Gastrocnemius medialis (tissue), 4 donors: ENCODE measurements around the gene ZNF501. TPM values are rescaled to one million over a fixed set of nuclear protein-coding genes. Genes with fewer than 3 reads are reported as not detected.

Source experiments
- ATAC-seq, 2 donors: fragments of 150-250 bp; one replicate each; pipeline ENCODE4 v1.9.1; 2016
- DNase-seq, 2 donors: peaks; one replicate each; pipeline ENCODE4 v3.0.0-alpha.2; 2019
- H3K27ac ChIP-seq, 4 donors: fragments of 200-600 bp; sonication (generic); 1 replicate in 1 of 4; 2 replicates in 3 of 4; pipeline ENCODE4 v1.5.1; 2016 to 2018; ENCODE audit warnings: mild to moderate bottlenecking in 2 of 4, moderate library complexity in 1 of 4
- H3K27me3 ChIP-seq, 3 donors: fragments of 200-600 bp; sonication (generic) in 2 of 3; 1 replicate in 1 of 3; 2 replicates in 2 of 3; pipeline versions ENCODE4 v1.5.1 to v1.6.0; 2016 to 2019; ENCODE audit warnings: mild to moderate bottlenecking in 1 of 3, moderate library complexity in 1 of 3
- H3K36me3 ChIP-seq, 2 donors: fragments of 200-600 bp; sonication (generic) in 1 of 2; one replicate each; pipeline ENCODE4 v1.5.1; 2017 to 2018
- H3K4me1 ChIP-seq, 2 donors: fragments of 200-600 bp; sonication (generic) in 1 of 2; one replicate each; pipeline ENCODE4 v1.5.1; 2016 to 2017; ENCODE audit warnings: mild to moderate bottlenecking in 2 of 2
- H3K4me3 ChIP-seq, 4 donors: fragments of 200-600 bp; sonication (generic) in 3 of 4; 1 replicate in 1 of 4; 2 replicates in 3 of 4; pipeline ENCODE4 v1.5.1; 2016 to 2019; ENCODE audit warnings: mild to moderate bottlenecking in 2 of 4
- H3K9me3 ChIP-seq, 3 donors: fragments of 200-600 bp; sonication (generic) in 2 of 3; 1 replicate in 1 of 3; 2 replicates in 2 of 3; pipeline ENCODE4 v1.5.1; 2016 to 2019
- POLR2A ChIP-seq, 2 donors: fragments of 450-650 bp; IDR thresholded peaks; one replicate each; pipeline ENCODE4 v1.6.1; 2017; ENCODE audit warnings: antibody characterized with exemption in 2 of 2, mild to moderate bottlenecking in 2 of 2, moderate library complexity in 2 of 2
- in situ Hi-C, 4 donors: fragments of 200-750 bp; cut with MboI; loops; one replicate each; pipeline versions ENCODE4 v1.15.0 to v1.8.0; 2017; ENCODE audit warnings: low sequenced_read_pairs in 4 of 4
- intact Hi-C: fragments of 100-400 bp; cut with DNase I; formaldehyde crosslinking; loops from one replicate; pipeline ENCODE4 v1.15.1; 2023; ENCODE audit warnings: low total_unique reads
- total RNA-seq, 4 donors: library from RNA; depleted of rRNA; stranded (reverse); fragments of >200 nt; gene quantifications; one replicate each; pipeline versions ENCODE4 v1.1.0 to v1.2.3, GENCODE V29; 2016
- TF ChIP-seq, protein P1 (sequence below), 5 experiments: fragments of 450-650 bp in 3 of 5; fragments of 200-600 bp in 2 of 5; sonication (generic) in 2 of 5; IDR thresholded peaks in 4 of 5; conservative IDR thresholded peaks in 1 of 5; 1 replicate in 4 of 5; 2 replicates in 1 of 5; pipeline ENCODE4 v1.5.1; 2016 to 2019; ENCODE audit warnings: antibody characterized with exemption in 5 of 5, mild to moderate bottlenecking in 3 of 5, moderate library complexity in 3 of 5

ZNF501 gene
- total RNA-seq, 4 donors from 2014 or later: 0.92 to 4.7 (median 1.4) TPM

DNA sequence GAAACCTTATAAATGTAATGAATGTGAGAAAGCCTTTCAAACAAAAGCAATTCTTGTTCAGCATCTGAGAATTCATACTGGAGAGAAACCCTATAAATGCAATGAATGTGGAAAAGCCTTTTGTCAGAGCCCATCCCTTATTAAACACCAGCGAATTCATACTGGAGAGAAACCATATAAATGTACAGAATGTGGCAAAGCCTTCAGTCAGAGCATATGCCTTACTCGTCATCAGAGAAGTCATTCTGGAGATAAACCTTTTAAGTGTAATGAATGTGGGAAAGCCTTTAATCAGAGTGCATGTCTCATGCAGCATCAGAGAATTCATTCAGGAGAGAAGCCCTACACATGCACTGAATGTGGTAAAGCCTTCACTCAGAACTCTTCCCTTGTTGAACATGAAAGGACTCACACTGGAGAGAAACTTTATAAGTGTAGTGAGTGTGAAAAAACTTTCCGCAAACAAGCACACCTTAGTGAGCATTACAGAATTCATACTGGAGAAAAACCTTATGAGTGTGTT is 5.3 kb downstream of the ZNF501 start:
- Histone ChIP-seq H3K36me3 (peaks cover 21 to 64% of the 10 kb centered on the region in 2 donors), H3K9me3 (peaks cover 14 to 67% (median 39%) of the 10 kb centered on the region in 3 donors), H3K4me3 (peak overlapping the region in 1 of 4 donors; percentile 35), H3K27ac (no peak overlapping the region), H3K27me3 (no peaks in the 10 kb centered on the region), H3K4me1 (peaks cover 5 to 9% of the 10 kb centered on the region in 2 donors)
- DNase-seq (no peak), ATAC-seq (no peak)
- in situ Hi-C loops: no loop called here
- intact Hi-C loops: no loop called here
- no peak for TF ChIP-seq POLR2A (IDR thresholded peaks at IDR 0.05)
- TF ChIP-seq, protein P1, sequence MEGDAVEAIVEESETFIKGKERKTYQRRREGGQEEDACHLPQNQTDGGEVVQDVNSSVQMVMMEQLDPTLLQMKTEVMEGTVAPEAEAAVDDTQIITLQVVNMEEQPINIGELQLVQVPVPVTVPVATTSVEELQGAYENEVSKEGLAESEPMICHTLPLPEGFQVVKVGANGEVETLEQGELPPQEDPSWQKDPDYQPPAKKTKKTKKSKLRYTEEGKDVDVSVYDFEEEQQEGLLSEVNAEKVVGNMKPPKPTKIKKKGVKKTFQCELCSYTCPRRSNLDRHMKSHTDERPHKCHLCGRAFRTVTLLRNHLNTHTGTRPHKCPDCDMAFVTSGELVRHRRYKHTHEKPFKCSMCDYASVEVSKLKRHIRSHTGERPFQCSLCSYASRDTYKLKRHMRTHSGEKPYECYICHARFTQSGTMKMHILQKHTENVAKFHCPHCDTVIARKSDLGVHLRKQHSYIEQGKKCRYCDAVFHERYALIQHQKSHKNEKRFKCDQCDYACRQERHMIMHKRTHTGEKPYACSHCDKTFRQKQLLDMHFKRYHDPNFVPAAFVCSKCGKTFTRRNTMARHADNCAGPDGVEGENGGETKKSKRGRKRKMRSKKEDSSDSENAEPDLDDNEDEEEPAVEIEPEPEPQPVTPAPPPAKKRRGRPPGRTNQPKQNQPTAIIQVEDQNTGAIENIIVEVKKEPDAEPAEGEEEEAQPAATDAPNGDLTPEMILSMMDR (IDR thresholded peaks at IDR 0.05 in 4 of 5, conservative IDR thresholded peaks at IDR 0.05 in 1 of 5): no peak

DNA sequence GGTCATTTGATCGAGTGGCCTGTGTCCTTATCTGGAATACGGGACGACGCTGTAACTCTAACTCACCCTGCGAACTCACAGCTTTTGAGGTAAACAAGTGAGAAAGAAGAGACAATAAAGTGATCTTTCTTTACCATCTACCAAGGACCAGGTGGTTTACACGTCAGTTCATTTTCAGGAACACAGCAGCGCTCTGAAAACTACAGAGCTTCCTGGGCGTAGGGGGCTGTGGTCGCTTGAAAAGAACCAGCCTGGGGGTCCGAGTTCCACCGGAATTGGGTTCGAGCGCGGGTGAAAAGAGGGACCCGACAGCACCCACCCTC is 31.6 kb downstream of the ZNF501 start:
- H3K4me1 ChIP-seq: peaks cover 11 to 12% of the 10 kb centered on the region in 2 donors
- peak overlapping the region; percentile 77 to 91 (median 88) for H3K27ac ChIP-seq
- DNase-seq (no peak), ATAC-seq (peak in 1 of 2 donors; percentile 25)
- in situ Hi-C loops: loop anchor here in 1 of 4 donors (10.0 kb wide), 1 partner anchor 214 kb away; the partner anchor contains the start of genes EXOSC7 and ZDHHC3
- TF ChIP-seq, protein P1 (IDR thresholded peaks at IDR 0.05 in 4 of 5, conservative IDR thresholded peaks at IDR 0.05 in 1 of 5): no peak
- TF ChIP-seq POLR2A (IDR thresholded peaks at IDR 0.05): no peak
- H3K4me3 ChIP-seq: peak overlapping the region; percentile 60 to 100 (median 74)
- intact Hi-C loops: loop anchor here (1.0 to 5.0 kb wide), 7 partner anchors 32 to 424 kb away; partner anchors contain the start of genes EXOSC7, TCAIM, TMEM42 and ZDHHC3
- H3K9me3 ChIP-seq: peaks cover 0 to 6% (median 0%) of the 10 kb centered on the region in 3 donors
- H3K36me3 ChIP-seq: peaks cover 0 to 27% of the 10 kb centered on the region in 2 donors
- no peaks in the 10 kb centered on the region for H3K27me3 ChIP-seq

DNA sequence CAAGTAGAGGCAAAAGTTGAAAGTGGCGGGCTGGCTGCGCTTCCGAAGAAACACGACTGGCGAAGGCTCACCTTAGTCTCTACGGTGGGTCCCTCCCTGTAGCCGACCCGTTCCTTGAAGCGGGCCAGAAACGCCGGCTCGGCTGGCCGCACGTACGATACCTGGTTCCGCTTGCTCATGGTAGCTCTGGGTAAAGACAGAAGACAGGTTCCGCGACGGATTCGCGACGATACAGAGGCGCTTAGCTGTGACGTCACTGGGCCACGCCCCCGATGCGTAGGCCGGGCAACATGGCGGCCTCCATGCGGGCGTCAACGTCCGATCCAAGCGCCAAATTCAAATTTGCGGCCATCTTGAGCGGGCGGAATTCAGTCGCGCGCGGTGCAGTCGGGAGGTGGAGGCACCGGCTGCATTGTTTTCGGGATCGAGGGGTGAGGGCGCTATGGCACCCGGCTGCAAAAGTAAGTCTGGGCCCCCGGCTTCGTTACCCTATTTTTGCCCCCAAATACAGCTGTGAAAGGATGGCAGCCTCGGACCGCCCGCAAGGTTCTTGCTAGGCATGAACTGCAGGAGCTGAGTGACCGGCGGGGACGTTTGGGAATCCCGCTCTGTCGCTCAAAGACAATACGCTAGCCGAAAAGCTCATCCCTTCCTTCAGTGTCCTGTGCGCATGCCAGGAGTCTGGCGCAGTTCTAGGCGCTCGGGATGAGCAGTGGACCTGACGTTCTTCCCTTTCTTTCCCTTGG is 32.2 kb downstream of the ZNF501 start, which contains the start of the genes KIAA1143 and KIF15:
TSS of gene KIAA1143 (minus strand) at position 196 of the 746 bp plus-strand sequence. CDS start at position 179, 17 bp downstream.
TSS of gene KIF15 (plus strand) at position 371 of the 746 bp plus-strand sequence. CDS start at position 443, 72 bp downstream.
- Histone ChIP-seq H3K9me3 (peaks cover 0 to 6% (median 0%) of the 10 kb centered on the region in 3 donors), H3K27me3 (no peaks in the 10 kb centered on the region), H3K36me3 (peaks cover 0 to 22% of the 10 kb centered on the region in 2 donors), H3K4me3 (peak within 1 kb of the TSS; percentile 60 to 100 (median 74)), H3K27ac (peak within 1 kb of the TSS; percentile 77 to 91 (median 88)), H3K4me1 (peaks cover 11 to 12% of the 10 kb centered on the region in 2 donors)
- in situ Hi-C loops: loop anchor here in 1 of 4 donors (10.0 kb wide), 1 partner anchor 213 kb away; the partner anchor contains the start of genes EXOSC7 and ZDHHC3
- TF ChIP-seq, protein P1 (IDR thresholded peaks at IDR 0.05 in 4 of 5, conservative IDR thresholded peaks at IDR 0.05 in 1 of 5): no peak
- TF ChIP-seq POLR2A (IDR thresholded peaks at IDR 0.05): peak; percentile 59 to 76
- intact Hi-C loops: loop anchor here (1.0 to 5.0 kb wide), 7 partner anchors 32 to 424 kb away; partner anchors contain the start of genes EXOSC7, TCAIM, TMEM42 and ZDHHC3
- ATAC-seq (peak; percentile 100), DNase-seq (peak; percentile 90 to 93)

DNA sequence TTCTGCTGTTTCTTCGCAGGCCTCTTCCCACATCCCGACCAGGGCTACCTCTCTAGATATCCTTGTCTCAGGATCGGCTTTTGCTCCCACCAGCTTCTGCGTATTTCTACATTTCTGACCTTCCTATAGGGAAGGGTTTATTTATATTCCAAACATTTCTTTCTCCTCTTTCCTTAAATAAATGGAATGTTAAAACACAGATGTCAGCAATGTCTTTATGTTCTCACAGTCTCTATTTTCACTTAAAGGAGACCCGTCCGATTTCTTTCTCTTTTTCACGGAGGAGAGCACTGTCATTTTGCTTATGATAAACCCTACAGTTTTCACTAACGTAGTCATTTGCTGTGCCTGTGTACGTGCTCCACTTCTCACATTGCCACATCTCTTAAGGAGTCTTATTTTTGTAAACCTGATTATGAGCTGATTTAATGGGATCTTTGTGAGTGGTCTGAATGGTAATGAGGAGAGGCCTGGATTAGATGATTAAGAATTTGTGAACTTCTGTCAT is 32.8 kb downstream of the ZNF501 start:
- TF ChIP-seq, protein P1 (IDR thresholded peaks at IDR 0.05 in 4 of 5, conservative IDR thresholded peaks at IDR 0.05 in 1 of 5): no peak
- TF ChIP-seq POLR2A (IDR thresholded peaks at IDR 0.05): no peak
- ATAC-seq (no peak), DNase-seq (no peak)
- Histone ChIP-seq H3K9me3 (peaks cover 0 to 6% (median 0%) of the 10 kb centered on the region in 3 donors), H3K4me3 (peak overlapping the region; percentile 60 to 100 (median 74)), H3K4me1 (peaks cover 11 to 12% of the 10 kb centered on the region in 2 donors), H3K36me3 (peaks cover 0 to 16% of the 10 kb centered on the region in 2 donors), H3K27me3 (no peaks in the 10 kb centered on the region), H3K27ac (no peak overlapping the region)
- in situ Hi-C loops: loop anchor here in 1 of 4 donors (10.0 kb wide), 1 partner anchor 213 kb away; the partner anchor contains the start of genes EXOSC7 and ZDHHC3
- intact Hi-C loops: loop anchor here (5.0 kb wide), 1 partner anchor 425 kb away; the partner anchor contains the start of gene TCAIM
